Measurements from ENCODE around the gene CCSER2. TPM values are rescaled to one million over a fixed set of nuclear protein-coding genes. Genes with fewer than 3 reads are reported as not detected.

Gene CCSER2
- polyA plus RNA-seq, 4 donors, result 9.8 to 22.8 (median 16.2) TPM

- DNase-seq (no peak), FAIRE-seq (no peak)
- no peaks in the 10 kb centered on the region for H3K36me3 ChIP-seq (ENCODE audit: control insufficient read depth in 3 of 3, insufficient read depth in 2 of 3, low read depth in 1 of 3, low read length in 3 of 3)
- H3K27me3 ChIP-seq (ENCODE audit: control insufficient read depth in 3 of 3, insufficient read depth in 3 of 3, low read length in 3 of 3), result no peaks in the 10 kb centered on the region
- H3K9me3 ChIP-seq (ENCODE audit: control insufficient read depth in 2 of 2, insufficient read depth in 1 of 2, low read depth in 1 of 2, low read length in 1 of 2), result peaks cover 0 to 8% of the 10 kb centered on the region in 2 donors
- H3K4me3 ChIP-seq (ENCODE audit: low read depth in 1 of 3, low read length in 3 of 3), result no peak overlapping the region
- H3K27ac ChIP-seq (ENCODE audit: low read depth in 1 of 3, low read length in 2 of 3), result no peak overlapping the region
- WGBS, 3 donors, result 93 to 97% (median 95%) methylated on average over 2 of the region's 2 CpGs
- H3K4me1 ChIP-seq (ENCODE audit: control insufficient read depth in 3 of 3, insufficient read depth in 2 of 3, low read depth in 1 of 3, low read length in 2 of 3), result no peaks in the 10 kb centered on the region
These were observed 67.2 kb downstream of the CCSER2 start for GRCh38 chr10:84395581-84395980.

DNA sequence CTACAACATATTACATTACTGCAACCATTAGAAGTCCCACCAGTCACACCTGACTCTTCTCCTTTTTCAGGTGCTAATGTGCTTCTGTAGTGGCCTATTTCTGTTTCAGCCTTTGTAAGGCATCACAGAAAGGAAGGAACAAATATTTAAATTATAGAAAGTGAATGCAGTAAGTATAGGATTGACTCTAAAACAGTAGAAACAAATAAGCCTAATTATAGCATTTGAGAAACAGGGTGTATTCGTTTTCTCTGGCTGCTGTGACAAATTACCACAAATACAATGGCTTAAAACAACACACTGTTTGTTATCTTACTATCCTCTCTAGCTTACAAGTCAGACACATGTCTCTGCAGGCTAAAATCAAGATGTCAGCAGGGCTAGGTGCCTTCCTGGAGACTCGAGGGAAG lies 69.4 kb downstream of the CCSER2 start:
- H3K36me3 ChIP-seq (ENCODE audit: control insufficient read depth in 3 of 3, insufficient read depth in 2 of 3, low read depth in 1 of 3, low read length in 3 of 3), result no peaks in the 10 kb centered on the region
- H3K27me3 ChIP-seq (ENCODE audit: control insufficient read depth in 3 of 3, insufficient read depth in 3 of 3, low read length in 3 of 3), result no peaks in the 10 kb centered on the region
- peaks cover 0 to 10% of the 10 kb centered on the region in 2 donors for H3K9me3 ChIP-seq (ENCODE audit: control insufficient read depth in 2 of 2, insufficient read depth in 1 of 2, low read depth in 1 of 2, low read length in 1 of 2)
- DNase-seq, result no peak
- H3K4me3 ChIP-seq (ENCODE audit: low read depth in 1 of 3, low read length in 3 of 3), result no peak overlapping the region
- WGBS, 3 donors, result 54 to 74% (median 70%) methylated on average over 2 of the region's 2 CpGs
- no peak overlapping the region for H3K27ac ChIP-seq (ENCODE audit: low read depth in 1 of 3, low read length in 2 of 3)
- H3K4me1 ChIP-seq (ENCODE audit: control insufficient read depth in 3 of 3, insufficient read depth in 2 of 3, low read depth in 1 of 3, low read length in 2 of 3), result no peaks in the 10 kb centered on the region
- FAIRE-seq, result no peak

GRCh38 chr10:84398696-84399095 lies 70.3 kb downstream of the CCSER2 start:
- Histone ChIP-seq H3K4me3 (ENCODE audit: low read depth in 1 of 3, low read length in 3 of 3) (no peak overlapping the region), H3K27ac (ENCODE audit: low read depth in 1 of 3, low read length in 2 of 3) (no peak overlapping the region), H3K4me1 (ENCODE audit: control insufficient read depth in 3 of 3, insufficient read depth in 2 of 3, low read depth in 1 of 3, low read length in 2 of 3) (no peaks in the 10 kb centered on the region), H3K9me3 (ENCODE audit: control insufficient read depth in 2 of 2, insufficient read depth in 1 of 2, low read depth in 1 of 2, low read length in 1 of 2) (peaks cover 0 to 10% of the 10 kb centered on the region in 2 donors), H3K36me3 (ENCODE audit: control insufficient read depth in 3 of 3, insufficient read depth in 2 of 3, low read depth in 1 of 3, low read length in 3 of 3) (no peaks in the 10 kb centered on the region), H3K27me3 (ENCODE audit: control insufficient read depth in 3 of 3, insufficient read depth in 3 of 3, low read length in 3 of 3) (no peaks in the 10 kb centered on the region)
- no peak for FAIRE-seq
- DNase-seq, result no peak

DNA sequence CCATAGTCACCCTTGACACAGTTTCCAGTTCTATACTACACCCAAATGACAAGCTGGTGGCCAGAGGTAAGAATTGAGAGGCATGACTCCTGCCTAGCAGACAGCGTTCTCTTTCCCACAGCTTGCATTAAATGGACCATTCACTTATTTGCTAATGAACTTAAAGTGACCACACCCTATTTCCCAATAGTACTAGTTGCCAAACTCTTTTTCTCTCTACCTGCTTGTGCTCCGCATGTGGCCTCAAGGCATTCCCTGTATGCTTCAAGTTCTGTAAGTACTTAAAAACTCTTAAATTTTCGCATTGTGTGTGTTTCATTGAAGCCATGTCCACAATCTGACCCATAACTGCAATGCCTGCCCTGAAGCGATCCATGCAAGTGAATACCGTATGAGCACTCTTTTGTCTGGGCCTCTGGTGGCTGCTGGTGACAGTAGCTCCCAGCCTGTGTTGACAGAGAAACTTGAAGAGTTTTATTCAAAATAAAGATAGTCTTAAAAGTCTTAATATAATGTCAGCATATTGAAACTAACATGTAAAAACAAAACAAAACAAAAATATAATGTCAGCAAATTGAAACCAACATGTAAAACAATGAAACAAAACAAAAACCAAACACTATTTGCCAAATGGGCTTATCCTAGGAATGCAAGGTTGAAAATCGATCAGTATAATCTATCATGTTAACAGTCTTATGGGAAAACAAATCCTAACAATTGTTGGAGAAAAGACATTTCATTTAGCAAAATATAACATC lies 73.6 kb downstream of the CCSER2 start:
- Histone ChIP-seq H3K4me1 (ENCODE audit: control insufficient read depth in 3 of 3, insufficient read depth in 2 of 3, low read depth in 1 of 3, low read length in 2 of 3) (no peaks in the 10 kb centered on the region), H3K27me3 (ENCODE audit: control insufficient read depth in 3 of 3, insufficient read depth in 3 of 3, low read length in 3 of 3) (no peaks in the 10 kb centered on the region), H3K36me3 (ENCODE audit: control insufficient read depth in 3 of 3, insufficient read depth in 2 of 3, low read depth in 1 of 3, low read length in 3 of 3) (peaks cover 0 to 3% (median 0%) of the 10 kb centered on the region in 3 donors), H3K9me3 (ENCODE audit: control insufficient read depth in 2 of 2, insufficient read depth in 1 of 2, low read depth in 1 of 2, low read length in 1 of 2) (peaks cover 0 to 5% of the 10 kb centered on the region in 2 donors), H3K27ac (ENCODE audit: low read depth in 1 of 3, low read length in 2 of 3) (no peak overlapping the region), H3K4me3 (ENCODE audit: low read depth in 1 of 3, low read length in 3 of 3) (no peak overlapping the region)
- 87 to 92% (median 91%) methylated on average over 6 of the region's 6 CpGs for WGBS, 3 donors
- DNase-seq (peak in 1 of 2 donors; percentile 5), FAIRE-seq (no peak)

- H3K9me3 ChIP-seq (ENCODE audit: control insufficient read depth in 2 of 2, insufficient read depth in 1 of 2, low read depth in 1 of 2, low read length in 1 of 2), result peaks cover 0 to 7% of the 10 kb centered on the region in 2 donors
- peaks cover 0 to 3% (median 2%) of the 10 kb centered on the region in 3 donors for H3K36me3 ChIP-seq (ENCODE audit: control insufficient read depth in 3 of 3, insufficient read depth in 2 of 3, low read depth in 1 of 3, low read length in 3 of 3)
- H3K27me3 ChIP-seq (ENCODE audit: control insufficient read depth in 3 of 3, insufficient read depth in 3 of 3, low read length in 3 of 3), result no peaks in the 10 kb centered on the region
- no peak for DNase-seq
- 97 to 100% (median 100%) methylated on average over 1 of the region's 1 CpG for WGBS, 3 donors
- FAIRE-seq, result no peak
- H3K27ac ChIP-seq (ENCODE audit: low read depth in 1 of 3, low read length in 2 of 3), result no peak overlapping the region
- no peak overlapping the region for H3K4me3 ChIP-seq (ENCODE audit: low read depth in 1 of 3, low read length in 3 of 3)
- no peaks in the 10 kb centered on the region for H3K4me1 ChIP-seq (ENCODE audit: control insufficient read depth in 3 of 3, insufficient read depth in 2 of 3, low read depth in 1 of 3, low read length in 2 of 3)
These were observed 76.4 kb downstream of the CCSER2 start for GRCh38 chr10:84404783-84405182.

GRCh38 chr10:84405662-84406061 lies 77.3 kb downstream of the CCSER2 start:
- FAIRE-seq, result no peak

GRCh38 chr10:84406561-84406960 lies 78.2 kb downstream of the CCSER2 start:
- Histone ChIP-seq H3K27ac (ENCODE audit: low read depth in 1 of 3, low read length in 2 of 3) (no peak overlapping the region), H3K36me3 (ENCODE audit: control insufficient read depth in 3 of 3, insufficient read depth in 2 of 3, low read depth in 1 of 3, low read length in 3 of 3) (peaks cover 0 to 3% (median 2%) of the 10 kb centered on the region in 3 donors), H3K9me3 (ENCODE audit: control insufficient read depth in 2 of 2, insufficient read depth in 1 of 2, low read depth in 1 of 2, low read length in 1 of 2) (peaks cover 0 to 6% of the 10 kb centered on the region in 2 donors), H3K4me1 (ENCODE audit: control insufficient read depth in 3 of 3, insufficient read depth in 2 of 3, low read depth in 1 of 3, low read length in 2 of 3) (no peaks in the 10 kb centered on the region), H3K4me3 (ENCODE audit: low read depth in 1 of 3, low read length in 3 of 3) (no peak overlapping the region), H3K27me3 (ENCODE audit: control insufficient read depth in 3 of 3, insufficient read depth in 3 of 3, low read length in 3 of 3) (no peaks in the 10 kb centered on the region)
- FAIRE-seq (no peak), DNase-seq (no peak)
- 86 to 100% (median 96%) methylated on average over 3 of the region's 3 CpGs for WGBS, 3 donors

More at GRCh38 chr10:84405662-84406061, 77.3 kb downstream of the CCSER2 start:
- Histone ChIP-seq H3K9me3 (ENCODE audit: control insufficient read depth in 2 of 2, insufficient read depth in 1 of 2, low read depth in 1 of 2, low read length in 1 of 2) (peaks cover 0 to 3% of the 10 kb centered on the region in 2 donors), H3K36me3 (ENCODE audit: control insufficient read depth in 3 of 3, insufficient read depth in 2 of 3, low read depth in 1 of 3, low read length in 3 of 3) (peaks cover 0 to 3% (median 2%) of the 10 kb centered on the region in 3 donors), H3K4me1 (ENCODE audit: control insufficient read depth in 3 of 3, insufficient read depth in 2 of 3, low read depth in 1 of 3, low read length in 2 of 3) (no peaks in the 10 kb centered on the region), H3K4me3 (ENCODE audit: low read depth in 1 of 3, low read length in 3 of 3) (no peak overlapping the region), H3K27ac (ENCODE audit: low read depth in 1 of 3, low read length in 2 of 3) (no peak overlapping the region), H3K27me3 (ENCODE audit: control insufficient read depth in 3 of 3, insufficient read depth in 3 of 3, low read length in 3 of 3) (no peaks in the 10 kb centered on the region)
- no peak for DNase-seq
- 91 to 96% (median 92%) methylated on average over 2 of the region's 2 CpGs for WGBS, 3 donors

GRCh38 chr10:84407388-84408049 lies 79.1 kb downstream of the CCSER2 start:
- Histone ChIP-seq H3K27ac (ENCODE audit: low read depth in 1 of 3, low read length in 2 of 3) (no peak overlapping the region), H3K36me3 (ENCODE audit: control insufficient read depth in 3 of 3, insufficient read depth in 2 of 3, low read depth in 1 of 3, low read length in 3 of 3) (peaks cover 0 to 3% (median 2%) of the 10 kb centered on the region in 3 donors), H3K4me1 (ENCODE audit: control insufficient read depth in 3 of 3, insufficient read depth in 2 of 3, low read depth in 1 of 3, low read length in 2 of 3) (no peaks in the 10 kb centered on the region), H3K4me3 (ENCODE audit: low read depth in 1 of 3, low read length in 3 of 3) (no peak overlapping the region), H3K27me3 (ENCODE audit: control insufficient read depth in 3 of 3, insufficient read depth in 3 of 3, low read length in 3 of 3) (no peaks in the 10 kb centered on the region), H3K9me3 (ENCODE audit: control insufficient read depth in 2 of 2, insufficient read depth in 1 of 2, low read depth in 1 of 2, low read length in 1 of 2) (peaks cover 0 to 10% of the 10 kb centered on the region in 2 donors)
- DNase-seq (no peak), FAIRE-seq (no peak)
- 83 to 93% (median 88%) methylated on average over 2 of the region's 2 CpGs for WGBS, 3 donors
